Smooth muscle cell of trachea (primary cell): ENCODE data around the gene DNAJC30. TPM values are rescaled to one million over a fixed set of nuclear protein-coding genes. Genes with fewer than 3 reads are reported as not detected.

Experiments
- total RNA-seq: library from RNA; depleted of rRNA; stranded (reverse); fragments of >200 nt; gene quantifications from 2 replicates; pipeline ENCODE4 v1.2.1, GENCODE V29; 2014

Gene DNAJC30
- 2.2 and 3.8 TPM in 2 replicates for total RNA-seq

GRCh38 chr7:73683056-73683787 is at the start of gene DNAJC30, which contains the start of gene BUD23:
Gene DNAJC30 (minus strand): TSS chr7:73683453. CDS start chr7:73683423, 30 bp downstream.
Gene BUD23 (plus strand): TSS chr7:73683597. CDS start chr7:73683626, 29 bp downstream.

GRCh38 chr7:73718905-73719805 is 35.9 kb upstream of the DNAJC30 start, which contains the start of gene STX1A:
Gene STX1A (minus strand): TSS chr7:73719669. CDS start chr7:73719631, 38 bp downstream.

GRCh38 chr7:73667344-73668102 is 15.7 kb downstream of the DNAJC30 start, which contains the start of gene VPS37D:
Gene VPS37D (plus strand): TSS chr7:73667831. CDS start chr7:73667959, 128 bp downstream.

Other genes starting within 250 kb of the DNAJC30 start
- 0.58 and 1.3 TPM in 2 replicates for gene FZD9, start 249.7 kb downstream of the DNAJC30 start, total RNA-seq
- gene BAZ1B, start 161.2 kb downstream of the DNAJC30 start, total RNA-seq, result 50.4 and 61.8 TPM in 2 replicates
- gene BCL7B, start 125.8 kb downstream of the DNAJC30 start, total RNA-seq, result 20.2 and 26.0 TPM in 2 replicates
- gene TBL2, start 104.9 kb downstream of the DNAJC30 start, total RNA-seq, result 66.2 and 135 TPM in 2 replicates
- gene MLXIPL, start 58.9 kb downstream of the DNAJC30 start, total RNA-seq, result 0.66 TPM in 1 of 2 replicates, not detected in the other
- gene VPS37D, start 15.6 kb downstream of the DNAJC30 start, total RNA-seq, result 6.4 and 12.2 TPM in 2 replicates
- gene BUD23, start 144 bp upstream of the DNAJC30 start, total RNA-seq, result 41.0 and 54.8 TPM in 2 replicates
- 16.3 and 20.3 TPM in 2 replicates for gene STX1A, start 36.2 kb upstream of the DNAJC30 start, total RNA-seq
- gene ABHD11, start 55.3 kb upstream of the DNAJC30 start, total RNA-seq, result 11.6 and 19.6 TPM in 2 replicates
- 0.33 TPM in 1 of 2 replicates, not detected in the other for gene CLDN3, start 86.8 kb upstream of the DNAJC30 start, total RNA-seq
- gene CLDN4, start 147.5 kb upstream of the DNAJC30 start, total RNA-seq, result 1.3 and 1.7 TPM in 2 replicates
- gene METTL27, start 159.1 kb upstream of the DNAJC30 start, total RNA-seq, result 7.1 and 36.6 TPM in 2 replicates
- gene TMEM270, start 177.7 kb upstream of the DNAJC30 start, total RNA-seq, result 0.17 TPM in 1 of 2 replicates, not detected in the other